Measurements from ENCODE around the gene ST3GAL3. TPM values are rescaled to one million over a fixed set of nuclear protein-coding genes. Genes with fewer than 3 reads are reported as not detected.

Gene ST3GAL3
- total RNA-seq, 1 donor from 2014 or later = 24.4 TPM

GRCh38 chr1:43947874-43948437 lies 240.6 kb downstream of the ST3GAL3 start:
- H3K27ac Mint-ChIP-seq = peak overlapping the region; percentile 80
- no peak for DNase-seq (ENCODE audit: extremely low spot score, unreplicated experiment)
- H3K27me3 Mint-ChIP-seq = peaks cover 2% of the 10 kb centered on the region
- H3K36me3 Mint-ChIP-seq = peaks cover 6% of the 10 kb centered on the region
- H3K4me1 Mint-ChIP-seq (ENCODE audit: unreplicated experiment) = peaks cover 35% of the 10 kb centered on the region
- no peaks in the 10 kb centered on the region for H3K9me3 Mint-ChIP-seq
- peak overlapping the region; percentile 91 for H3K4me3 Mint-ChIP-seq
- TF ChIP-seq CTCF (conservative IDR thresholded peaks at IDR 0.05) = no peak

GRCh38 chr1:43949678-43950077 lies 242.3 kb downstream of the ST3GAL3 start:
- no peak for DNase-seq (ENCODE audit: extremely low spot score, unreplicated experiment)
- H3K9me3 Mint-ChIP-seq = no peaks in the 10 kb centered on the region
- no peaks in the 10 kb centered on the region for H3K27me3 Mint-ChIP-seq
- no peak overlapping the region for H3K27ac Mint-ChIP-seq
- peaks cover 43% of the 10 kb centered on the region for H3K4me1 Mint-ChIP-seq (ENCODE audit: unreplicated experiment)
- H3K36me3 Mint-ChIP-seq = peaks cover 6% of the 10 kb centered on the region
- no peak overlapping the region for H3K4me3 Mint-ChIP-seq
- TF ChIP-seq CTCF (conservative IDR thresholded peaks at IDR 0.05) = no peak

- DNase-seq (ENCODE audit: extremely low spot score, unreplicated experiment) = no peak
- Mint-ChIP-seq H3K9me3 (no peaks in the 10 kb centered on the region), H3K4me1 (ENCODE audit: unreplicated experiment) (peaks cover 31% of the 10 kb centered on the region), H3K4me3 (no peak overlapping the region), H3K36me3 (peaks cover 6% of the 10 kb centered on the region), H3K27ac (peak overlapping the region; percentile 24), H3K27me3 (no peaks in the 10 kb centered on the region)
- no peak for TF ChIP-seq CTCF (conservative IDR thresholded peaks at IDR 0.05)
Observed at GRCh38 chr1:43951021-43951985, 244.0 kb downstream of the ST3GAL3 start.

- Mint-ChIP-seq H3K9me3 (no peaks in the 10 kb centered on the region), H3K27me3 (no peaks in the 10 kb centered on the region), H3K36me3 (peaks cover 6% of the 10 kb centered on the region), H3K4me3 (peak overlapping the region; percentile 41), H3K4me1 (ENCODE audit: unreplicated experiment) (peaks cover 28% of the 10 kb centered on the region), H3K27ac (peak overlapping the region; percentile 80)
- TF ChIP-seq CTCF (conservative IDR thresholded peaks at IDR 0.05) = no peak
- no peak for DNase-seq (ENCODE audit: extremely low spot score, unreplicated experiment)
Observed at GRCh38 chr1:43952731-43953346, 245.5 kb downstream of the ST3GAL3 start.

GRCh38 chr1:43953361-43953760 lies 246.0 kb downstream of the ST3GAL3 start:
- no peaks in the 10 kb centered on the region for H3K27me3 Mint-ChIP-seq
- peaks cover 23% of the 10 kb centered on the region for H3K4me1 Mint-ChIP-seq (ENCODE audit: unreplicated experiment)
- peak overlapping the region; percentile 80 for H3K27ac Mint-ChIP-seq

More at GRCh38 chr1:43953361-43953760, 246.0 kb downstream of the ST3GAL3 start:
- H3K36me3 Mint-ChIP-seq = peaks cover 6% of the 10 kb centered on the region
- no peaks in the 10 kb centered on the region for H3K9me3 Mint-ChIP-seq
- H3K4me3 Mint-ChIP-seq = peak overlapping the region; percentile 41
- no peak for TF ChIP-seq CTCF (conservative IDR thresholded peaks at IDR 0.05)
- DNase-seq (ENCODE audit: extremely low spot score, unreplicated experiment) = no peak
